Renal cortical epithelial cell (primary cell): Measurements from ENCODE around the gene WDR45B. TPM values are rescaled to one million over a fixed set of nuclear protein-coding genes. Genes with fewer than 3 reads are reported as not detected.

Experiments
- DNase-seq: peaks from one replicate; pipeline ENCODE4 v3.0.0-alpha.2; 2011; ENCODE audit warnings: low read depth
- total RNA-seq: library from RNA; depleted of rRNA; stranded (reverse); fragments of >200 nt; gene quantifications from 2 replicates; pipeline ENCODE4 v1.2.3, GENCODE V29; 2014

WDR45B gene
- total RNA-seq, 1 donor from 2014 or later, result 88.6 TPM

DNA sequence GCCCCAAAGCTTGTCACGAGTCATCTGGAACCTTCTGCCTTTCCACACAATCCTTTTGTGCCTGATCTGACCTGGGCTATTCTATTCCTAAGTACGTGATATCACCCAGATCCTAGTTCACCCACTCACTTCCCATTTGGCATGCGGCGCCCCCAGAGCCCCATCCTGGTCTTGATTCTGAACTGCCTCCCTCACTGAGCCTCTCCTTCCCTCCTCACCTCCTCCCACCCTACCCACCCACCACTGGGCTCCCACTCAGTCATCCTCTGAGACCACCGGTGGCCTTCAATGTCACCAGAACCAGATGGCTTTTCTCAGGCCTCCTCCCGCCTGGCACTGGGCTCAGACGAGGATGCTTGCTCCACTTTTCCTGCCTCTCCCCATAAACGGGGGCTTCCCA is 18.5 kb downstream of the WDR45B start:
- no peak for DNase-seq

DNA sequence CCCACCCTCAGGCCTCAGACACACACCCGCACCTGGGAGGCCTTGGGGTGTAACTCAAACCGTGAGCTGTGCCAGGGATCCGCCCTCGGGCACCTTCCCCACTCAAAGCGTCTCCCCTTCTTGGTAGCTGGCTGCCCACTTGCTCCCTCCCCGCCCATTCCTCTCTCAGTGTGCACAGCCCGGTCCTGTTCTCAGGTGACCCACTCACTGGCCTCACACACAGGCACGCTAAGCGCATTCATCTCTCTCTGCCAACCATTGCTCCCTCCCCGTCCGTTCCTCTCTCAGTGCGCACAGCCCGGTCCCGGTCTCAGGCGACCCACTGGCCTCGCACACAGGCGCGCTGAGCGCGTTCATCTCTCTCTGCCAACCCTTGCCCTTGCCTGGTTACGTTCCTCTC is 20.8 kb downstream of the WDR45B start:
- DNase-seq, result no peak

DNA sequence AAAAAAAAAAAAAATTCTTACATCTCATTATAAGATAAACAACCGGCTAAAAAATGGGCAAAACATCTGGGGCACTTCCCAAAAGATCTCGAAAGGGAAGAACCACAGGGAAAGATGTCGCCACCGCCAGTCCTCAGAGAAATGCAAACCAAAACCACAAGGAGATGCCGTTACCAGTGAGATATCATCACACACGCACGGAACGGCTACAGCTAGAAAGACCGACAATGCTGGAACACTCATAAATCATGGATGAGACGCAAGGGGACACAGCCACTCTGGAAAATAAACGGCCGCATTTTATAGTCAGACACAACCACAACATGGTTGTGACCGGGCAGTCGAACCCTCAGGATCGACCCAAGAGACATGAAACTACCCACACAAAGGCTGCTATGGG is 24.5 kb downstream of the WDR45B start:
- no peak for DNase-seq

DNA sequence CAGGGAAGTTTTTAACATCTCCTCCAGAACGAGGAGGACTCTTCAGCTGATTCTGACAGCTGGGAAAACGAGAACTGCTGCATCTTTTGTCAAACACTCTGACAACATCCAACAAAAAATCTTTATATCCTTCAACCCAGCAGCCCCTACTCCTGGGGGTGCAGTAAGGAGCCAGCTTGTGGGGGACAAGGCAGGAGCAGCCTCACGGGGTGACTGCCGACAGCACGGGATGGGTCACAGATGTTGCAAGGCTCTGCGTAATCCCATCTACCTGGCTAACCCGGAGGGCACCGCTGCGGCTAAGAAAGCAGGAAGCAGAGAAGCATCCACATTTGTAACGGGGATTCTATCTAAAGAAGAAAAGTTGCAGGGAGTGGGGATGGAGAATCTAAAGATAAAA is 28.6 kb downstream of the WDR45B start:
- DNase-seq, result no peak

DNA sequence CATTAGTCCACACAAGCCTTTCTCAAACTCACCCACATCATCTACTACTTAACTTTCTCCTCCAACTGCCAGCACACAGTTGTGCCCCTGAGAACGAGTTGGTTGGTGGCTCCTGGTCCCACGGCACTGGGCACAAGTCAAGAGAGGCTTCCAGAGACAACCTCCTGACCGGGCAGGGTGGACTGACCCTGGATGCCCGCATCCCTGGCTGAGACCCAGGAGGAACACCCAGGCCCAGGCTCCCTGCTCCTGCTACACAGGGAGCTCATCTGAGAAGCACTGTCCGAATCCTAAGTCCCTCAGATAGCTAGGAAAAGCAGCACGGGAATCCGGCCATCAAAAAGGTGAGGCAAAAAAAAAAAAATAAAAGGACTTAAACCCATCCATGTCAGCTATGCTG is 29.0 kb downstream of the WDR45B start:
- DNase-seq, result no peak

DNA sequence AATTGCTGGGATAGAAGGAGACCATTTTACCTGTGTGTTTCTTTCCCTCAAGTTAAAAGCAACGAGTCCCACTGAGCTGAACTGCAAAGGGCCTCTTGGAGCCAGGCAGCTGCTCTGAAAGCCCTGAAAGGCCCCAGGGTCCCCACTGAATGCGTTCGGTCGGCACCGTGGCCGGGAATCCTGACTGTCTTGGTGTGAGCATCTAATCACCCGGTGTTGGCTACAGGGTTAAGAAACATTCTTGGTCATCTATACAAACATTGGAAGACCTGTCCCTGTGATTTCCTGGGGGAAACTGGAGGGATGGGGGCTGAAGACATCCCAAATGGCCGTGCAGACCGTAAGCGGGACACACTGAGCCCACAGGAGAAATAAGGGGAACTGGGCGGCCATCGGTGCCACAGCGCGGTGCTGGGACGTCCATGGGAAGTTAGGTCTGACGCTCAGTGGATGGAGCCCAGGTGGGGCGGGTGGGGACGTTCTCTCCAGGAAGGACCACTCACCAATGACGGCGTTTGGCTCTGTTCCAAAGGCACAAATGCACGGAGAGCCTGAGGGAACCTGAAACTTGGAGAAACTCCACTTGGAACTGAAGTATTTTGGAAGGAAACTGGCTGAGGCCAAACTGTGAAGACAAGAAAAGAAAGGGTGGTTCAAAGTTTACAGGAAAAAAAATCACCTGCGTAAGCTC is 32.1 kb downstream of the WDR45B start:
- DNase-seq, result no peak

DNA sequence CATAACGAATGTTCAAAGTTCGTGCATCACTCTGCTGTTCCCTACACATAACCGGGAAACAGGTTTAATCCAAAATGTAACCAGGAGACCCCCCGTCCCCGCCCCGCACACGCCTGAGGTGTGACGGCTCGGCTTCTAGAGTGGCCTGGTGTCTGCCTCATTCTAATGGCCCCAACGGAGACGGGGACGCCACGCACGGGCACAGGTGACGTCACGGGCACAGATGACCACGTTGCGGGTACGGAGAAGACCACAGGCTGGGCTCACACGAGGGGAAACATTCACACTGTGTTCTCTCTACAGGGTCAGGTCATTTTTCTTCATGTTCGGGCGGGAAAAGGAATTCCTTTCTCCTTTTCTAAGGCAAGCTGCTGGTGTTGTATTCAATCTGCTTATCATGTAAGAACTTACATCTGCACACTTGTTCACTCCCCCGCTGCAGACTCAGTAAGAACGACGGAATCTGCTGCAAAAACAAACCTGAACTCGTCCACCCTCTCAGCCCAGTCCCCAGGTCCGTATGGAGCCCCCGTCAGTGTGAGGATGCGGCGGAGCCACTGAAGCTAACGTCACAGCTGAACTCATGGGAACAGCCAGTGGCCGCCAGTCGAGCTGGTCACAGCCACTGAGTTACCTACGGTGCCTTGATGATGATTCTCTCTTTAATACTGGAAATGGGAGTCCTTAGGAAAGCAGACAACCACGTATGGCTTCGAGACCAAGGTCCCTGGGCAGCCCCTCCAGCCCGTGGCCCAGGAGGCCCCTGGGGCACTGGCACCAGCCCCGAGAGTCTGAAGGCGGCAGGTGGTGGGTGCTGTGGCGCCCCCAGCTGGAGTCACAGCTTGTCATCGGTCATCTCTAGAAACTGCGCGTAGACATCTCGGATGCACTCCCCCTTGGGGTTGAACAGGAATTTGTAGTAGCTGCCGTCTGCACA is 32.9 kb downstream of the WDR45B start:
- no peak for DNase-seq

DNA sequence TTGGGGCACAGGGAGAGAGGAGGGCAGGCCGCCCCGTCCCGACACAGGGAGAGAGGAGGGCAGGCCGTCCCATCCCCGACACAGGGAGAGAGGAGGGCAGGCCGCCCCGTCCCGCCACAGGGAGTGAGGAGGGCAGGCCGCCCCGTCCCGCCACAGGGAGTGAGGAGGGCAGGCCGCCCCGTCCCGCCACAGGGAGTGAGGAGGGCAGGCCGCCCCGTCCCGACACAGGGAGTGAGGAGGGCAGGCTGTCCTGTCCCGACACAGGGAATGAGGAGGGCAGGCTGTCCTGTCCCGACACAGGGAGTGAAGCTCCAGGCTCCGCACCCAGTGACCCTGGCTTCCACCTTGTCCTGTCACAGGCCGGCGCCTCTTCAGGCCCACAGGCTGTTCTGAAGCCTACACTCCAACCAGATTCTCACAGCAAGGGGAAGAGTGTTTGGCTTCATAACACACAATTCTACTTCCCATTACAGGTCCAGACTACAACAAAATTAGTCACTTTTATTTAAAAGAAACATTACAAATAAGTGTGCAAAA is 34.1 kb downstream of the WDR45B start:
- DNase-seq, result no peak

DNA sequence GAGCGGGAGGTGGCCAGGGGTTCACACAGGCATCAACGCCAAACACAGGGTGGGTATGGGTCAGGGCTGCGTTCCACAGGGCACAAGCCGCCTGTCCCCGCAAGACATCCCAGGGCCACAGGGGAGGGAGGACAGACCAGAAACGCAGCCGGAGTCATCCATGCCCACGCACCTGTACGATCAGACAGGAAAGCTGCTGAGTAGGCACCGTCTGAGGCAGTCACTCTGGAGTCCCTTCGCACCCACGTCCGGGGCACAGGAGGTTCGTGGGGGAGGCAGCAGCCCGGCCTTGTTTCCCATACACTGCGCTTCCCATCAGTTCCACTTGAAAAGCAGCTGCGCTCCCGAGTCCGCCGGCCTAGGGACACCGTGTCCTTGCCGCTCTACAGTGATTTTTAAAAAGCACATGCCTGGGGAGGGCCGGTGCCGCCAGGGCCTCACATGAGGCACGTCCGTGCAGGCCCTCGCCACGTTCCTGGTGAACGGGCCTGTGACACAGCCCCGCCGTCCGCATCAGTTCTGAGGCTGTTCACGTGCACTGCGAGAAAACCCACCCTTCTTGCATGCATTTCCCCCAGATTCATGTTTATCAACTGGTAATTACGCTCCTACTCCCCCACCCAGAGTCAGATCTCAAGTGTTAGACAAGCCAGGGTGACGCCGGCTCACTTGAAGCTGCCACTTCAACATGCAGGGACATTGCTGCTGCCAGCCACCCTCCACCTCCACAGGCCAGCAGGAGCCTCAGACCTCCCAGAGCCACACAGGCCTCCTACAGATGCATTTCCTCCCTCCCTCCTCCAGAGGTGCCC is 34.8 kb downstream of the WDR45B start:
- no peak for DNase-seq

DNA sequence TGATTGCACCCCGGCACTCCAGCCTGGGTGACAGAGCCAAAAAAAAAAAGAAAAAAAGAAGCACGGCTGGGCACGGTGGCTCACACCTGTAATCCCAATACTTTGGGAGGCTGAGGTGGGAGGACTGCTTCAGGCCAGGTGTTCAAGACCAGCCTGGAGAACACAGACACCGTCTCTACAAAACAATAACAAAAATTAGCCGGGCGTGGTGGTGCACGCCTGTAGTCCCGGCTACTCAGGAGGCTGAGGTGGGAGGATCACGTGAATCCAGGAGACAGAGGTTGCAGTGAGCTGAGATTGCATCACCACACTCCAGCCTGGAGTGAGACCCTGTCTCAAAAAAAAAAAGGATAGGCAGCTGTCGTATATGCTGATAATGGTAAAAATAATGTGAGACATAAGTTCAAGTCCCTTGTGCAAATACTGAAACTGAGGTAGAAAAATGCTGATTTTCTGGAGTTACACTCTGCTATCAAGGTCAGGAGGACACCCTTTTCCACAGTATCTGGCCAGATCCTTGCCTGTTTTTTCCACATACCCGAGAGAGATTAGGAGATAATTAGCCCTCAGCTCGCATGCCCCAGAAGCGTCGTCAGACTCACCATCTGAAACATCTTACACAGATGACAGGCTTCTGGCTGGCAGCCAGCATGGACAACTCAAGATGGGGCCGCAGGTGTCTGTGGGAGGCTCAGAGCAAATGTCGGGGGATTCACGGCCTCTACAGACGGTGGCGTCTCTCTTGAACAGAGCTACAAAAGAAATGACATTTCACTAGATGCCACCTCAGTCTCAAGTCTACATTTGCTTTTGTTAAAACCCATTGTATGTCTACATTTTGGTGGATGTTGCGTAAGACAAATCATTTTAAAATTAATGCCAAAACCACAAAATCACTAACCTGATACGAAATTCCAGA is 36.8 kb downstream of the WDR45B start:
- no peak for DNase-seq

DNA sequence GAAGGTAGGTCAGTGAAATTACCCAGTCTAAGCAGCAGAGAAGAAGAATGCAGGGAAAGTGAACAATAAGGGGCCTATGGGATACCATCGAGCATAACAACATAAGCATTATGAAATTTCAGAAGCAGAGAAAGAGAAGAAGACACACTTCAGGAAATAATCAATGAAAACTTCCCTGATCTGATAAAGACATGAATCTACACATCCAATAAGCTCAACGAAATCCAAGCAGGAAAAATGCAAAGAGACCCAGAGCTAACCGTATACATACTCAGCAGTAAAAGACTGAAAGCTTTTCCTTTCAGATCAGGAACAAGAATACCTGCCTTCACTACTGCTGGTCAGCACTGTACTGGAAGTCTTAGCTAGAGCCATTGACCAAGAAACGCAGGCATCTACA is 38.6 kb downstream of the WDR45B start:
- DNase-seq, result no peak

DNA sequence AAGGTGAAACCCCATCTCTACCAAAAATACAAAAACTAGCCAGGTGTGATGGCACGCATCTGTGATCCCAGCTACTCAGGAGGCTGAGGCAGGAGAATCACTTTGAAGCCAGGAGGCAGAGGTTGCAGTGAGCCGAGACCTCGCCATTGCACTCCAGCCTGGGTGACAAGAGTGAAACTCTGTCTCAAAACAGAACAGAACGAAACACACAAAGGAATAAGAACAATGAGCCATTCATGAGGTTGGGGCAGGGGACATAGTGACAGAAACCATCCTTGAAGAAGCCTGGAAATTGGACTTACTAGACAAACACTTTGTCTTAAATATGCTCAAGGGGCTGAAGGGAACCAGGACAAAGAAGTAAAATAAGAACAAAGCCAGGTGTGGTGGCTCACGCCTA is 39.4 kb downstream of the WDR45B start:
- no peak for DNase-seq

DNA sequence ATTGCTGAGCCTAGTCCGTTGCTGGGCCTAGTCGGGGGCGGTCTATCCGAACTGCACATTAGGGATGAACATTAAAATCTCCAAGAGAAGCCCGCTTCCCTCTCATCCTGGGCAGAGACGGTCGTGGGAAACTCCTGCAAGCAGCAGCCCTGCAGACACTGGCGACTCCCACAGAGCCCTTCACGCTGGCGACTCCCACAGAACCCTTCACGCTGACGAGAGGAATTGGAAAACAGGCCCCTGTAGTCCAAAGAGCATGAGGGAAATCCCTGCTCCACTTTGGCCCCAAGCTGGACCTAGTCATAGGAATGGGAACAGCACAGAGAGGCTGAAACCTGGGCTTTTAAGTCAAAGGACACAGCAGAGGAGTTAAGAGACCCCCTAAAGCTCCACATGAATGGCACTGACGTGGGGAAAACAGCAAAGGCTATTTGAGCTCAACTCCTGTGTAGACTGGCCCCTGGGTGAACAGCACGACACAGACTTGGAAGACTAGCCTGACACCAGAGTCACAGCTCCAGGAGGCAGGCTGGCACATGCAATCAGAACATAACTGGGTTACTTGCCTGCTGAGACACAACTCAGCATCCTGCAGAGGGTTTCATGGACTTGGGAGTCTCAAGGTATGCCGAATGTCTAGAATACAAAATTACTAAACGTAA is 42.2 kb downstream of the WDR45B start:
- DNase-seq, result no peak

DNA sequence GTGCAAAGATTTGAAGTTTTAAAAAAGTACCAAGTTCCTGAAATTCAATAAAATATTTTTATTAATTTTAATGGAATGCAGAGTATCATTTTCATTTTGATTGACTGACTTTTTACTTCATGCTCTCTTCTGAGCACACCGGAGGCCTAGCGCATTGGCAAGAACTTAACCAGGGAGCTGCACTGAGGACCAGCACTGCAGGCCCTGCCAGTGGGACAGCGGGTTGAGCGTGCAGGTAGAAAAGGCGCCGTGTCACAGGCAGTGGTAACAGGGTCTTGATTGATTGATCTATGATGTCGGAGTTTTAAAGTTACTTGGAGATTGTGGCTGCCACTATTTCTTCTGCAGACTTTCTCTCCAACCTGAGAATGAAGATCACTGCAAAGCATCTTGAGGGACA is 43.7 kb downstream of the WDR45B start:
- no peak for DNase-seq

DNA sequence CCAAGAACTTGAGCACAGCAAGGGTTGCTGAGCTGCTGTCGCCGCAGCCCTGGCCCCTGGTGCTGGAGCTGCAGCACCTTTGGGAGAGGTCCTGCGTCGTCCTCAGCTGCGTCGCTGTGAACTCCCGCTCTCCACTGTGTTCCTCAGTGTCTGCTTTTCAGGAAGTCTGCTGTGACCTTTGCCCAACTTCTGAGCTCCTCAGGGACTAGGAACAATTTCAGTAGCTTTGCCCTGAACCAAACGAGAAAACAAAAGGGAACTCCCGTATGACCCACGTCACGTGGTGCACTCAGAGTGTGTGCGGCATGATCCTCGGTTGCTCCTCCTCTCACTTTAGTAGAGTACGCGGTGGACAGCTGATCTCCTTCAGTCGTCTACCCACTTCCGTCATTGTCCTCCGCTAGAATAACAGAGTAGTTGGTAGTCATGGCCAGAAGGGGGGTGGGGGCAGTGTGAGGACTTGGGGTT is 44.2 kb downstream of the WDR45B start:
- no peak for DNase-seq

DNA sequence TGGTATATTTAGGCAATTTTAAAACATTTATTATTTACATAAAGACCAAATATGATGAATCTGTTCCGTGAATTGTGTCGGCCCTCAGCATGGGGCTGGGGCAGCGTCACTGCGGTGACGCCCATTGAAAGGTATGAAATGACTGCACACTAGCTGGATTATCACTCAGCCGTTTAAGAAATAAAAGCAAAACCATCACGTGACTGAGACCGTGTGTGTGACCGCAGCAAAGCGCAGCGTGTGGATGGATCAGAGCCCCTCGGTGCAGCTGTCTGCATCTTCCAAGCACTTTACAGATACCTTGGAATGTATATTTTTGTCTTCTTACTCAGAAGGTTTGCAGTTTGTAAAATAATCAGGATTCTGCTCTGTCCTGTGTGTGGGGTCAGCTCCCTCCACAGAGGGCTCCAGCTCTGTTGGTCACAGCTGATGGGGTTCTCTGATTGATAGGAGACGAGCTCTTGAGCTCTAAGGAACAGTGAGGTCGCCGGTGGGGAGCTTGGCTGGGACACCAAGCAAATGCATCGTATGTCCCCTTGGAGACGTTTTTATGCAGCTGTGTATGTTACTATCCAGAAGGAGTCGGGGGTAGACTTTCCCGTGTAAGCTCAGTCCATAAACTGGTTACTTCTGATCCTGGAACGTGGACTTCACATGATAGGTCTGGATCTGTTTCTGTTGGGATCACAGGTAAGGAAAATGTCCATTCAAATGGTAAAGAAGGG is 45.1 kb downstream of the WDR45B start:
- DNase-seq, result no peak

DNA sequence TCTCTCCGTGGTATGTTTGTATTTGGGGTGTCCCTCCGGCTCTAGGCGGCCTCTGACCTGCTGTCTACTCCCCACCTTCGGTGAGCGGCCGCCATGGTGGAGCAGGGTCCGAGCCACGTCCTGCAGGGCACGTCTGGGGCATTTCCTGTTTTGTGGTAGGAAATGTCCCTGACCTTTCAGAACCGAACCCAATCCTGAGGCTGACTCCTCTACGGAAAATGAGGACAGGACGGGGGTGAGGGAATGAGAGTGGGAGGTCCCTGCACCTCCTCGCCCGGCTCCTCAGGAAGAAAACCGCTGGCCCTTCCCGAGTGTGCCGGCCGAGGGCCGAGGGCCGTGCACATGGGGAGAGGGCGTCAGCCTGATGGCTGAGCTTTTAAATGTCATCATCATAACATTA is 45.8 kb downstream of the WDR45B start:
- no peak for DNase-seq

DNA sequence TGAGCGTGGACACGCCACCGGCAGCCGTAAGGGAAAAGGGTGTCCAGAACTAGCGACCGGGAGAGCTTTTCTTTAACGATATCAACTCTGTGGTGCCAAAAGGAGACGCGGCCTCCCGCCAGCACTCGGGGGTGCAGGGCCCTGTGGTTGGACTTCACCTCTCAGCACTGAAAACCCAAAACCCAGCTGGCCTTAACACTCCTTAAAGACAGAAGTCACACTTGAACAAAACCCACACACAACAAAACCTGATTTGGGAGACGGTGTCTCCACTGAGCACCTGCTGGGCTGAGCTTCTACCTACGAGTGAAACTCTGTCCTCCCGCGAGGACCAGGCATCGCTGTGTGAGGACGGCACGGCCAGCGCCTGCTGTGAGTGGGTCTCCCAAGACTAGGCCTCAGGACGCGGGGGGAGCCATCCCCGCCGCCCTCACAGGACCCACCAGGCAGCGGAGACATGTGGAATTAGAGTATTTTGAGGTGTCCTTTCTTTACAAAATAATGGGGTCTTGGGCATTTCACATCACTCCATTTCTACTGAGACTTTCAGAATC is 46.7 kb downstream of the WDR45B start:
- DNase-seq, result no peak

DNA sequence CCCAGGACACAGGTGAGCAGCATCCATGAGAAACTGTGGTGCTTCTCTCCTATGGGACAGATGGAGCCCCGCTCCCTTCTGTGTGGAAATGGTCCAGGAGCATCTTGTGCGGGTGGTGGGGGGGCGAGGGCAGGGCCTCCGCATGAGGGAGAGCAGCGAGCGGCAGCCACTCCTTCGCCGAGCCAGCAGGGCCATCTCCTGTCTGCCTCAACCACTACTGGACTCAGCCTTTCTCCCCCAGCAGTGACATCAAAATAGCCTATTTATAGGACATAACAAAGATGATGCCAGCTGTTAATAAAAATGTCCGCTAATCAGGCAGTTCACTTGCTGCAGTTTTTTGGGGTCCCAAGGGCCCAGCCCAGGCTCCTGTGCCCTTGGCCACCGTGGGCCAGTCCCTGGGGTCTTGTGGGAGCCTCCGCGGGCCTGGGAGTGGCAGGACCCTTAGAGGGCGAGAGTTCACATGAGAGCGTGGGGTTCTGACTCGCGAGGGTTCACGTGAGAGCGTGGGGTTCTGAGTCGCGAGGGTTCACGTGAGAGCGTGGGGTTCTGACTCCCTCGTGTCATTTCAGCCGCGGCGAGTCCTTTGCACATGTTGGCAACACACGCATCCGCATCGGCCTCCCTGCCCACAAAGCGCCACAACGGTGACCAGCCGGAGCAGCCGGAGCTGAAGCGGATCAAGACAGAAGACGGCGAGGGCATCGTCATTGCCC is 47.4 kb downstream of the WDR45B start:
- no peak for DNase-seq
